Measurements from ENCODE around the gene ROPN1L.

DNA sequence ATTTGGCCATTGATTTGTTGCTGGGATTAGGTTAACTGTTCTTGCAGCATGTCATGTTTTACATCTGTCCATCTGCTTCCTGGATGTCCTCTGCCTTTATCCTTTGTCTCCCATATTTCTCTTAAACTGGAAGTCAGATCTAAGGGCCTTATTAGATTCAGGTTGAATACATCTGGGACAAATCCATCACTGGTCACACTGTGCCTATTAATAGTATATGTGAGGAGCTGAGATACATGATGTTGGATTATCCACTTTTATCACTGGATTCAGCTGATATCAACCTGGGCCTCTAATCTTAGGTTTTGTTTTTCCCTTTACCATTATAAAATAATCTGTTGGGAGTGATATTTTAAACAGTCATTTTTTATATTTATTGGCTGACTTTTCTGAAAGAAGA is 41.8 kb upstream of the ROPN1L start:
- TF ChIP-seq, protein P1, sequence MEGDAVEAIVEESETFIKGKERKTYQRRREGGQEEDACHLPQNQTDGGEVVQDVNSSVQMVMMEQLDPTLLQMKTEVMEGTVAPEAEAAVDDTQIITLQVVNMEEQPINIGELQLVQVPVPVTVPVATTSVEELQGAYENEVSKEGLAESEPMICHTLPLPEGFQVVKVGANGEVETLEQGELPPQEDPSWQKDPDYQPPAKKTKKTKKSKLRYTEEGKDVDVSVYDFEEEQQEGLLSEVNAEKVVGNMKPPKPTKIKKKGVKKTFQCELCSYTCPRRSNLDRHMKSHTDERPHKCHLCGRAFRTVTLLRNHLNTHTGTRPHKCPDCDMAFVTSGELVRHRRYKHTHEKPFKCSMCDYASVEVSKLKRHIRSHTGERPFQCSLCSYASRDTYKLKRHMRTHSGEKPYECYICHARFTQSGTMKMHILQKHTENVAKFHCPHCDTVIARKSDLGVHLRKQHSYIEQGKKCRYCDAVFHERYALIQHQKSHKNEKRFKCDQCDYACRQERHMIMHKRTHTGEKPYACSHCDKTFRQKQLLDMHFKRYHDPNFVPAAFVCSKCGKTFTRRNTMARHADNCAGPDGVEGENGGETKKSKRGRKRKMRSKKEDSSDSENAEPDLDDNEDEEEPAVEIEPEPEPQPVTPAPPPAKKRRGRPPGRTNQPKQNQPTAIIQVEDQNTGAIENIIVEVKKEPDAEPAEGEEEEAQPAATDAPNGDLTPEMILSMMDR (IDR thresholded peaks at IDR 0.05), result no peak
- TF ChIP-seq ZFX (IDR thresholded peaks at IDR 0.05; ENCODE audit: borderline replicate concordance), result no peak

Measured in 22Rv1 (cell line).